CD4-positive, alpha-beta T cell treated with Interleukin-15 for 4 hours (primary cell): ENCODE measurements around the gene ATL1.
"Not testable (repeated sequence)": the region's sequence is repeated elsewhere in the genome, so short reads cannot be mapped to it uniquely, and the experiment has no call there.

Source experiments
- DNase-seq: peaks from one replicate; pipeline ENCODE4 v3.0.0-alpha.2; 2020; ENCODE audit warnings: low spot score

The ATL1 gene

GRCh38 chr14:50659327-50659974, 99.5 kb downstream of the ATL1 start:
- no peak for DNase-seq

- DNase-seq, result not testable (repeated sequence)
Measured at GRCh38 chr14:50664579-50664978, 104.6 kb downstream of the ATL1 start.

GRCh38 chr14:50665300-50665699, 105.4 kb downstream of the ATL1 start:
- DNase-seq, result not testable (repeated sequence)

- peak; percentile 19 for DNase-seq
Measured at GRCh38 chr14:50666772-50667683, 107.1 kb downstream of the ATL1 start.

- DNase-seq, result peak; percentile 23
Measured at GRCh38 chr14:50667684-50667995, 107.7 kb downstream of the ATL1 start.

- DNase-seq, result peak; percentile 36
Measured at GRCh38 chr14:50667996-50668825, 108.3 kb downstream of the ATL1 start, which contains the start of gene SAV1. Gene SAV1, minus strand, starts transcription at chr14:50668306. Its CDS starts 339 bp downstream, at chr14:50667967.

GRCh38 chr14:50668826-50669143, 108.8 kb downstream of the ATL1 start:
- DNase-seq, result no peak

GRCh38 chr14:50669441-50669986, 109.6 kb downstream of the ATL1 start:
- DNase-seq, result no peak

GRCh38 chr14:50670196-50670865, 110.4 kb downstream of the ATL1 start:
- no peak for DNase-seq

- no peak for DNase-seq
Measured at GRCh38 chr14:50670866-50671256, 110.9 kb downstream of the ATL1 start.

- no peak for DNase-seq
Measured at GRCh38 chr14:50675597-50675996, 115.7 kb downstream of the ATL1 start.

- no peak for DNase-seq
Measured at GRCh38 chr14:50676814-50677516, 117.0 kb downstream of the ATL1 start.

- no peak for DNase-seq
Measured at GRCh38 chr14:50677527-50678063, 117.7 kb downstream of the ATL1 start.

GRCh38 chr14:50678163-50678562, 118.2 kb downstream of the ATL1 start:
- no peak for DNase-seq

GRCh38 chr14:50679674-50680073, 119.7 kb downstream of the ATL1 start:
- no peak for DNase-seq
